ENCODE results near the gene MACROD2. TPM values are rescaled to one million over a fixed set of nuclear protein-coding genes. Genes with fewer than 3 reads are reported as not detected.

The MACROD2 gene
- total and polyA plus RNA-seq, 2 of the 4 experiments (the other 2 are of a cell fraction): not detected

- Histone ChIP-seq H3K9me3 (ENCODE audit: control insufficient read depth, insufficient read depth, low read length) (no peaks in the 10 kb centered on the region), H2AFZ (replicated peaks; ENCODE audit: low read length, poor library complexity) (no peak overlapping the region), H3K14ac (replicated peaks; ENCODE audit: low read depth, low read length) (no peak overlapping the region), H4K8ac (ENCODE audit: low read depth in 2 of 2, low read length in 2 of 2) (no peak overlapping the region), H2BK5ac (ENCODE audit: low read depth, low read length, poor library complexity, severe bottlenecking) (no peak overlapping the region), H2BK120ac (ENCODE audit: low read depth, low read length) (no peak overlapping the region), H3K56ac (ENCODE audit: extremely low read depth, insufficient read depth, low read length) (no peak overlapping the region), H3K27ac (ENCODE audit: insufficient read depth, low read length) (no peak overlapping the region), H3K9me1 (ENCODE audit: insufficient read depth, low read length) (no peaks in the 10 kb centered on the region), H2AK5ac (ENCODE audit: low read depth, low read length) (no peak overlapping the region), H3K36me3 (ENCODE audit: control insufficient read depth, insufficient read depth, low read length) (no peaks in the 10 kb centered on the region), H3K4me2 (ENCODE audit: low read depth, low read length) (no peak overlapping the region), H2AK9ac (replicated peaks; ENCODE audit: low read depth, low read length, poor library complexity) (no peak overlapping the region), H2BK15ac (ENCODE audit: low read depth, low read length) (no peak overlapping the region), H4K20me1 (ENCODE audit: insufficient read depth, low read length) (no peaks in the 10 kb centered on the region), H3K4me1 (ENCODE audit: control insufficient read depth, insufficient read depth, low read length) (no peaks in the 10 kb centered on the region), H3K18ac (ENCODE audit: low read depth, low read length) (no peak overlapping the region), H2BK20ac (ENCODE audit: low read depth, low read length) (no peak overlapping the region), H4K5ac (ENCODE audit: low read depth, low read length) (no peak overlapping the region), H3K27me3 (ENCODE audit: control insufficient read depth, insufficient read depth, low read length) (no peaks in the 10 kb centered on the region), H3K79me1 (ENCODE audit: low read depth in 1 of 2, low read length in 2 of 2) (no peaks in the 10 kb centered on the region), H4K91ac (ENCODE audit: insufficient read depth, low read depth, low read length) (no peak overlapping the region), H3K23ac (ENCODE audit: low read depth, low read length) (no peak overlapping the region), H3K4ac (ENCODE audit: low read depth, low read length) (no peak overlapping the region), H3K9ac (ENCODE audit: low read depth, low read length) (no peak overlapping the region), H3K4me3 (ENCODE audit: insufficient read depth, low read depth, low read length) (no peak overlapping the region)
- ATAC-seq (ENCODE audit: low read depth) (no peak), DNase-seq (no peak)
- WGBS, 2 experiments (ENCODE audit: extremely low coverage in 2 of 2, insufficient read length in 1 of 2): no CpG with 5 or more reads among the region's 4 CpGs
- no TSS peak for BruUV-seq (replicated peaks)
- ChIA-PET CTCF (no interaction called here), POLR2A (ENCODE audit: unreplicated experiment) (no interaction called here)
- in situ Hi-C loops (cut with MboI; ENCODE audit: low sequenced_read_pairs) (no loop called here), dilution Hi-C loops (cut with HindIII; ENCODE audit: low sequenced_read_pairs, unreplicated experiment) (no loop called here), intact Hi-C loops (cut with micrococcal nuclease) (no loop called here)
- no peak for TF ChIP-seq POLR2A (IDR thresholded peaks at IDR 0.05; ENCODE audit: low read depth, low read length)
- no peak for TF ChIP-seq MXI1 (IDR thresholded peaks at IDR 0.05; ENCODE audit: borderline replicate concordance, low read depth, low read length)
- no peak for TF ChIP-seq FOS (IDR thresholded peaks at IDR 0.05; ENCODE audit: low read depth, low read length)
- no peak for TF ChIP-seq SMC3 (IDR thresholded peaks at IDR 0.05; ENCODE audit: low read depth, low read length)
- no peak for TF ChIP-seq CHD1 (IDR thresholded peaks at IDR 0.05; ENCODE audit: low read depth, low read length)
- no peak for TF ChIP-seq ELK1 (IDR thresholded peaks at IDR 0.05; ENCODE audit: borderline replicate concordance, low read depth, low read length)
- no peak for TF ChIP-seq NFE2L2 (IDR thresholded peaks at IDR 0.05; ENCODE audit: low read depth, low read length)
- TF ChIP-seq CEBPB (IDR thresholded peaks at IDR 0.05; ENCODE audit: low read depth, low read length): no peak
- no peak for TF ChIP-seq RCOR1 (IDR thresholded peaks at IDR 0.05; ENCODE audit: insufficient replicate concordance, low read length)
- TF ChIP-seq RAD21 (IDR thresholded peaks at IDR 0.05; ENCODE audit: low read length): no peak
- no peak for TF ChIP-seq MAZ (IDR thresholded peaks at IDR 0.05; ENCODE audit: borderline replicate concordance, low read depth, low read length)
- no peak for TF ChIP-seq CTCF (conservative IDR thresholded peaks at IDR 0.05; ENCODE audit: low read depth, low read length)
- no peak for TF ChIP-seq BHLHE40 (IDR thresholded peaks at IDR 0.05; ENCODE audit: low read depth, low read length)
- no peak for TF ChIP-seq RFX5 (IDR thresholded peaks at IDR 0.05; ENCODE audit: low read depth, low read length)
- TF ChIP-seq USF2 (IDR thresholded peaks at IDR 0.05; ENCODE audit: low read depth, low read length): no peak
- TF ChIP-seq MAFK (IDR thresholded peaks at IDR 0.05; ENCODE audit: low read depth, low read length): no peak
These were observed 1997.2 kb downstream of the MACROD2 start for GRCh38 chr20:15992564-15992963.

All from IMR-90 (cell line).